Spleen (tissue), 11 donors: ENCODE results near the gene ANKRD17. TPM values are rescaled to one million over a fixed set of nuclear protein-coding genes. Genes with fewer than 3 reads are reported as not detected.
A peak's percentile ranks its signal among the peaks of the same experiment; 100 is the strongest.

Experiments
- DNase-seq: peaks from one replicate; pipeline ENCODE4 v3.0.0-alpha.2; 2020
- H3K27ac ChIP-seq, 8 donors: fragments of 200-600 bp; sonication (generic) in 7 of 8; 1 replicate in 4 of 8; 2 replicates in 4 of 8; pipeline versions ENCODE4 v1.5.0 to v1.8.0; 2016 to 2021; ENCODE audit warnings: inconsistent platforms in 4 of 8, mild to moderate bottlenecking in 4 of 8, moderate library complexity in 1 of 8
- H3K27me3 ChIP-seq, 7 donors: fragments of 200-600 bp; sonication (generic) in 6 of 7; replicated peaks in 1 of 7; 1 replicate in 4 of 7; 2 replicates in 3 of 7; pipeline versions ENCODE4 v1.5.0 to v1.8.0; 2016 to 2021; ENCODE audit warnings: inconsistent platforms in 3 of 7, mild to moderate bottlenecking in 1 of 7
- H3K36me3 ChIP-seq, 6 donors: fragments of 200-600 bp; sonication (generic) in 5 of 6; 1 replicate in 4 of 6; 2 replicates in 2 of 6; pipeline versions ENCODE4 v1.5.0 to v1.8.0; 2016 to 2021; ENCODE audit warnings: inconsistent platforms in 2 of 6
- H3K4me1 ChIP-seq, 6 donors: fragments of 200-600 bp; sonication (generic) in 5 of 6; 1 replicate in 3 of 6; 2 replicates in 3 of 6; pipeline versions ENCODE4 v1.5.0 to v1.8.0; 2016 to 2021; ENCODE audit warnings: inconsistent platforms in 3 of 6
- H3K4me3 ChIP-seq, 8 donors: fragments of 200-600 bp; sonication (generic) in 7 of 8; 1 replicate in 4 of 8; 2 replicates in 4 of 8; pipeline versions ENCODE4 v1.5.0 to v1.8.0; 2016 to 2021; ENCODE audit warnings: inconsistent platforms in 4 of 8, mild to moderate bottlenecking in 4 of 8, moderate library complexity in 2 of 8
- H3K9me3 ChIP-seq, 8 donors: fragments of 200-600 bp; sonication (generic) in 7 of 8; 1 replicate in 4 of 8; 2 replicates in 4 of 8; pipeline versions ENCODE4 v1.5.0 to v1.8.0; 2016 to 2021; ENCODE audit warnings: inconsistent platforms in 4 of 8
- POLR2A ChIP-seq, 3 donors: fragments of 450-650 bp; IDR thresholded peaks; one replicate each; pipeline ENCODE4 v1.5.1; 2017; ENCODE audit warnings: antibody characterized with exemption in 3 of 3, mild to moderate bottlenecking in 1 of 3
- POLR2AphosphoS5 ChIP-seq, 3 donors: sonication (generic); formaldehyde crosslinking; IDR thresholded peaks; one replicate each; pipeline ENCODE4 v1.5.1; 2017; ENCODE audit warnings: antibody characterized with exemption in 3 of 3
- WGBS, 5 donors: extraction: QIAGEN DNeasy Blood & Tissue Kit in 3 of 5; methylation state at CpG; one replicate each; pipeline versions ENCODE4 v1.1.5 to v1.1.7; 2013 to 2018; 5-methylcytosine and 5-hydroxymethylcytosine counted together
- intact Hi-C: fragments of 100-400 bp; cut with DNase I; formaldehyde crosslinking; loops from one replicate; pipeline ENCODE4 v1.15.0; 2023; ENCODE audit warnings: low total_unique reads
- polyA plus RNA-seq, 3 donors: library from polyadenylated mRNA; stranded (reverse); fragments of 200-250 nt; gene quantifications; one replicate each; pipeline ENCODE4 v1.2.1, GENCODE V29; 2013
- total RNA-seq, 7 donors: library from RNA; depleted of rRNA in 3 of 7; stranded (reverse); fragments of >200 nt in 3 of 7; fragmentation: NEBNext Ultra II Directional in 4 of 7; extraction: Animal tissue kit (Norgen Biotek cat#: 25700) in 4 of 7; gene quantifications; one replicate each; pipeline versions ENCODE4 v1.1.0 to v1.2.1, GENCODE V29; 2016 to 2021
- TF ChIP-seq, protein P1 (sequence below), 11 experiments: fragments of 200-600 bp in 7 of 11; fragments of 450-650 bp in 4 of 11; sonication (generic) in 4 of 11; IDR thresholded peaks in 8 of 11; conservative IDR thresholded peaks in 3 of 11; 1 replicate in 7 of 11; 2 replicates in 4 of 11; pipeline versions ENCODE4 v1.4.0 to v1.8.0; 2016 to 2021; ENCODE audit warnings: antibody characterized with exemption in 11 of 11, inconsistent platforms in 4 of 11, mild to moderate bottlenecking in 1 of 11
- donor health status: healthy with polysubstance abuse.
- donor health status: DM: no; HTN: no; CAD: no; lungs with moderate emphysema.
- donor health status: DM: no; HTN: no; CAD: no.
- donor health status: Bipolar disorder and iron deficiency.
- donor health status: healthy.
- donor health status: DM: no; HTN: no; CAD: no.
- donor health status: DM: yes; HTN: yes; CAD: no.

Gene ANKRD17
- total and polyA plus RNA-seq, 10 donors = 7.1 to 71.5 (median 60.0) TPM

DNA sequence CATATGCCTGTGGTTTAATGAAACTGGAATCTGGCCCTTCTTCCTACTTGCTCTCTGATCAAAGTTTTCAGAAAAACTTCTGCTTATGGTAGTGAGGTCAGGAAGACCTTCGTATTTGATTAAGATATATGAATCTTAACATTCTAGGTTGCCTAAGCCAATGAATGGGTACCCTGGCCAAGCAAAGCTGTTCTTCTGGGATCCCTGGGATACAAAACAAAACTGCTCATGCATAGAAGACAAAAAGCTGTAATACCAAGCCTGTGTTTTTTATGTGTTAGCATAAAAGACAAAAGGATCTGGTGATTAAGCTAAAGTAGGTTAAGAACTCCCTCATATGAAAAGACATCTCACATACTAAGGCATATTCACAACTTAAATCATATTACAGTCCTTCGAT is 21.6 kb downstream of the ANKRD17 start:
- H3K27me3 ChIP-seq = no peaks in the 10 kb centered on the region
- H3K9me3 ChIP-seq = no peaks in the 10 kb centered on the region
- H3K4me1 ChIP-seq = peaks cover 0 to 42% (median 21%) of the 10 kb centered on the region in 6 donors
- TF ChIP-seq, protein P1, sequence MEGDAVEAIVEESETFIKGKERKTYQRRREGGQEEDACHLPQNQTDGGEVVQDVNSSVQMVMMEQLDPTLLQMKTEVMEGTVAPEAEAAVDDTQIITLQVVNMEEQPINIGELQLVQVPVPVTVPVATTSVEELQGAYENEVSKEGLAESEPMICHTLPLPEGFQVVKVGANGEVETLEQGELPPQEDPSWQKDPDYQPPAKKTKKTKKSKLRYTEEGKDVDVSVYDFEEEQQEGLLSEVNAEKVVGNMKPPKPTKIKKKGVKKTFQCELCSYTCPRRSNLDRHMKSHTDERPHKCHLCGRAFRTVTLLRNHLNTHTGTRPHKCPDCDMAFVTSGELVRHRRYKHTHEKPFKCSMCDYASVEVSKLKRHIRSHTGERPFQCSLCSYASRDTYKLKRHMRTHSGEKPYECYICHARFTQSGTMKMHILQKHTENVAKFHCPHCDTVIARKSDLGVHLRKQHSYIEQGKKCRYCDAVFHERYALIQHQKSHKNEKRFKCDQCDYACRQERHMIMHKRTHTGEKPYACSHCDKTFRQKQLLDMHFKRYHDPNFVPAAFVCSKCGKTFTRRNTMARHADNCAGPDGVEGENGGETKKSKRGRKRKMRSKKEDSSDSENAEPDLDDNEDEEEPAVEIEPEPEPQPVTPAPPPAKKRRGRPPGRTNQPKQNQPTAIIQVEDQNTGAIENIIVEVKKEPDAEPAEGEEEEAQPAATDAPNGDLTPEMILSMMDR (IDR thresholded peaks at IDR 0.05 in 8 of 11, conservative IDR thresholded peaks at IDR 0.05 in 3 of 11) = no peak
- WGBS, 5 donors = 85 to 90% (median 88%) methylated on average over 2 of the region's 2 CpGs
- peak overlapping the region in 1 of 8 donors; percentile 50 for H3K27ac ChIP-seq
- intact Hi-C loops = no loop called here
- DNase-seq = no peak
- H3K36me3 ChIP-seq = peaks cover 0 to 33% (median 9%) of the 10 kb centered on the region in 6 donors
- H3K4me3 ChIP-seq = no peak overlapping the region

DNA sequence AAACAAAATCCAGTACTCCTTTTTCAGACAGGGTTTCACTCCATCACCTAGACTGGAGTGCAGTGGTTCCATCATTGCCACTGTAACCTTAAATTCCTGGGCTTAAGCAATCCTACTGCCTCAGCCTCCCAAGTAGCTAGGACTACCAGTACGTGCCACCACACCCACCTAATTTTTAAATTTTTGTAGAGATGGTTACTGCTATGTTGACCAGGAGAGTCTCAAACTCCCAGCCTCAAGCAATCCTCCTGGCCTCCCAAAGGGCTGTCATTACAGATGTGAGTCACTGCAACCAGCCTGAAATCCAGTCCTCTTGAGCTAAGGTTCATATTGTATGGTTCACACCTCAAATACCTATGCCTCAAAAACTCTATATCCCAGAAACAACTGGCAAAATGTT is 22.4 kb downstream of the ANKRD17 start:
- Histone ChIP-seq H3K36me3 (peaks cover 0 to 42% (median 9%) of the 10 kb centered on the region in 6 donors), H3K27ac (no peak overlapping the region), H3K4me3 (no peak overlapping the region), H3K9me3 (no peaks in the 10 kb centered on the region), H3K4me1 (peaks cover 0 to 40% (median 19%) of the 10 kb centered on the region in 6 donors), H3K27me3 (no peaks in the 10 kb centered on the region)
- WGBS, 5 donors = 93 to 100% (median 98%) methylated on average over 1 of the region's 1 CpG
- TF ChIP-seq, protein P1 (IDR thresholded peaks at IDR 0.05 in 8 of 11, conservative IDR thresholded peaks at IDR 0.05 in 3 of 11) = no peak
- TF ChIP-seq POLR2AphosphoS5 (IDR thresholded peaks at IDR 0.05) (no peak), POLR2A (IDR thresholded peaks at IDR 0.05) (no peak)
- intact Hi-C loops = no loop called here
- DNase-seq = no peak

DNA sequence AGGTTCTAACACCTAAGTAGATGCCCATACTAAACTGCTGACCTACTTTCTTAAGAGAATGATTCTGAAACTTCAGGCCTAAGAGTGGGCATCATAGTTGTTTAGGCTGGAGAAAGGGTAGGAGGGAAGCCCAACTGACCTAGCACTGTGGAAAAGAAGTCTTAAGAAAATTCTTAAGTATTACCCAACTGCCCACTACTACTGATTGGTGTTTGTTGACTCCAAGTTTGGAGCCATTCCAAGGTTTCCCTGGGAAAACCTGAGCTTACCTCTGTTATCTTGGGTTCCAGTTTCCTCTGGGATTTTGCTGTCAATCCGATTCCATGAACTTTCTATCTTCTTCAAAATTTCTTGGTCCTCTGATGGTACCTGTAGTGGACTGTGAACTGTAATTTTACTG is 23.9 kb downstream of the ANKRD17 start:
- no peak overlapping the region for H3K27ac ChIP-seq
- no peak overlapping the region for H3K4me3 ChIP-seq
- TF ChIP-seq, protein P1 (IDR thresholded peaks at IDR 0.05 in 8 of 11, conservative IDR thresholded peaks at IDR 0.05 in 3 of 11) = no peak
- TF ChIP-seq POLR2A (IDR thresholded peaks at IDR 0.05) (no peak), POLR2AphosphoS5 (IDR thresholded peaks at IDR 0.05) (no peak)
- H3K27me3 ChIP-seq = no peaks in the 10 kb centered on the region
- intact Hi-C loops = no loop called here
- 93 to 97% (median 95%) methylated on average over 1 of the region's 1 CpG for WGBS, 5 donors
- no peak for DNase-seq
- no peaks in the 10 kb centered on the region for H3K9me3 ChIP-seq
- H3K36me3 ChIP-seq = peaks cover 0 to 43% (median 9%) of the 10 kb centered on the region in 6 donors
- H3K4me1 ChIP-seq = peaks cover 0 to 30% (median 12%) of the 10 kb centered on the region in 6 donors

DNA sequence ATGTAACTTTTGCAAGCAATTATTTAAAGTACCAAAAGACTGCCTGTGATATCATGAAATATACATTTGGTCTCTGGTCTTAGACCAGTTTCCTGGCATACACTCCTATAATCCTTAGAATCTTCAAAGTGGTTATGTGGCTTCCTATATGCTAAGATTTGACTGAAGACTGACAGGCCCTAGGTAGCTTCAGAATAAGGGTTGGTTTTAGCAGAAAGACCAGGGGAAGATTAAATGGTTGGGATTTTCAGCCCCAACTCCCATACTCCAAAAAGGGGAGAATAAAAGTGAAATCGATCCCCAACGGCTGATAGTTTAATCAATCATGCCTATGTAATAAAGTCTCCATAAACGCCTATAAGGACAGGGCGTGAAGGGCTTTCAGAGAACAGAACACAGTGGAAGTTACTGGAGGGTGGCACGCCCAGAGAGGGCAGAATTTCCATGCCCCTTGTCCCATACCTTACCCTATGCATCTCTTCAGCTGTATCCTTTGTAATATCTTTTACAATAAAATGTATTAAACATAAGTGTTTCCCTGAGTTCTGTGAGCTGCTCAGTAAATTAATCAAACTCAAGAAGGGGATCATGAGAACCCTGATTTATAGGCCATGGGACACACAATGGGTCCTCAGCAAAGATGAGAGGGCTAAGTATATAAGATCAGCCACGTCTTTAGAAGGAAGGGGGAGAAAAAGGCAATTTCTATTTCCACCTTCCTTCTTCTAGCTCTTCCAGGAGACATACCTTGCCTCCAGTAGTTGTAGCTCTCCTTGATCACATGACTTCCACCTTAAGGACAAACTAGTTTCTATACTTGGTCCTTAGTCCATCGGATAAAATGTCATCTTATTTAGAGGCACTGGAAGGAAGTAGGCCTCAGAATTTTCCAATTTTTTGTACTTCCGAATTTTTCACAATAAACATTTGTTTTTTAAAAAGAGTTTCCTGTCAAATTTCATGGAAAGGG is 26.8 kb downstream of the ANKRD17 start:
- H3K9me3 ChIP-seq = peaks cover 0 to 5% (median 0%) of the 10 kb centered on the region in 8 donors
- no peak overlapping the region for H3K4me3 ChIP-seq
- peaks cover 0 to 11% (median 0%) of the 10 kb centered on the region in 6 donors for H3K4me1 ChIP-seq
- WGBS, 5 donors = 90 to 96% (median 93%) methylated on average over 8 of the region's 8 CpGs
- no peaks in the 10 kb centered on the region for H3K27me3 ChIP-seq
- H3K36me3 ChIP-seq = peaks cover 0 to 43% (median 9%) of the 10 kb centered on the region in 6 donors
- TF ChIP-seq, protein P1 (IDR thresholded peaks at IDR 0.05 in 8 of 11, conservative IDR thresholded peaks at IDR 0.05 in 3 of 11) = no peak
- TF ChIP-seq POLR2A (IDR thresholded peaks at IDR 0.05) (no peak), POLR2AphosphoS5 (IDR thresholded peaks at IDR 0.05) (no peak)
- no peak overlapping the region for H3K27ac ChIP-seq
- no peak for DNase-seq
- intact Hi-C loops = no loop called here
